GM10248 (cell line): Measurements from ENCODE around the gene GMDS.

Experiments used
- CTCF ChIA-PET: fragments of 300-600 bp; sonication (Branson Sonifier 250); formaldehyde crosslinking; extraction: SDS; loops from one replicate; lab custom pipeline; 2021; ENCODE audit warnings: antibody characterized with exemption; lab: Yijun Ruan, JAX
- POLR2A ChIA-PET: fragments of 350-650 bp; sonication (Branson Sonifier 250); formaldehyde crosslinking; extraction: SDS; loops from one replicate; lab custom pipeline; 2020; ENCODE audit warnings: antibody characterized with exemption; lab: Yijun Ruan, JAX
- DNase-seq: peaks from one replicate; pipeline ENCODE4 v3.0.0; 2012; ENCODE audit errors: extremely low spot score
- TF ChIP-seq, protein P1 (sequence below): IDR thresholded peaks from 2 replicates; pipeline ENCODE4 v1.5.1; 2012; ENCODE audit warnings: mild to moderate bottlenecking, low read depth; ENCODE audit errors: extremely low read depth, missing control alignments, control extremely low read depth

GMDS gene

DNA sequence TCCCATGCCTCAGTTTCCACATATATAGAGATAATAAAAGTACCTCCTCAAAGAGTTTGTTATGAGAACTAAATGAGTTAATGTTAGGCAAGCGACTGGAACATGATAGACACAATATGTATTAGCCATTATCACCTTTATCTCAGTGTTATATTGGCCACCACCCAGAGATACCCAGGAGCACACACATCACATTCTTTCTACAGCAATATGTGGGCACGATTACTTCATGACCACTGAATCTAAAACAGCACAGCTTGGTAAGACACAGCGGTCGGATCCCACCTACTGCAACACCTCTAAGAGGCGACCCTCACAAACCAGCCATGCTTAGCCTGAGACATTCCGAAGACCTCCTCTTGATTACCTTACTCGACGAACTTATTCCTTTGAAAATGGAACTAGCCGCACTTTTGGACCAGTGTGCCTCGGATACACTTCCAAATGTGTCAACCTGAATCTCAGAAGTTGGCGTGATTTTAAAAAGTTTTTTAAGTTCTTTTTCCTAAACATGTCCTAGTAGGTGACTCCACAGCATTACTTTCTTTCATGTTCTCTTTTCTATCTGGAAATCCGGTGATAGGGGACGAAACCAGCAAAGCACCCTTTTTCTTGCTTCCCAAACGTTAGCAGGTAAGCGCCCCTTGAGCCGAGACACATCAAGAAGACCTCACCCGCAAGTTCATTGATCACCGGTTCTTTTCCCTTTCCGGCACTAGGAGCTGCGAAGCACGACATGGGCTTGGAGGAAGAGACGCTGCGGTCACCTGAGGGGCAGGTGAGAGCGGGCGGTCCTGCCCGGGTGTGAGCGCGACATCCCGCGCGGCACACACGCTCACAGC is 923 bp downstream of the GMDS start:
- no peak for DNase-seq
- ChIA-PET POLR2A (no interaction called here), CTCF (no interaction called here)
- TF ChIP-seq, protein P1, sequence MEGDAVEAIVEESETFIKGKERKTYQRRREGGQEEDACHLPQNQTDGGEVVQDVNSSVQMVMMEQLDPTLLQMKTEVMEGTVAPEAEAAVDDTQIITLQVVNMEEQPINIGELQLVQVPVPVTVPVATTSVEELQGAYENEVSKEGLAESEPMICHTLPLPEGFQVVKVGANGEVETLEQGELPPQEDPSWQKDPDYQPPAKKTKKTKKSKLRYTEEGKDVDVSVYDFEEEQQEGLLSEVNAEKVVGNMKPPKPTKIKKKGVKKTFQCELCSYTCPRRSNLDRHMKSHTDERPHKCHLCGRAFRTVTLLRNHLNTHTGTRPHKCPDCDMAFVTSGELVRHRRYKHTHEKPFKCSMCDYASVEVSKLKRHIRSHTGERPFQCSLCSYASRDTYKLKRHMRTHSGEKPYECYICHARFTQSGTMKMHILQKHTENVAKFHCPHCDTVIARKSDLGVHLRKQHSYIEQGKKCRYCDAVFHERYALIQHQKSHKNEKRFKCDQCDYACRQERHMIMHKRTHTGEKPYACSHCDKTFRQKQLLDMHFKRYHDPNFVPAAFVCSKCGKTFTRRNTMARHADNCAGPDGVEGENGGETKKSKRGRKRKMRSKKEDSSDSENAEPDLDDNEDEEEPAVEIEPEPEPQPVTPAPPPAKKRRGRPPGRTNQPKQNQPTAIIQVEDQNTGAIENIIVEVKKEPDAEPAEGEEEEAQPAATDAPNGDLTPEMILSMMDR: no peak

DNA sequence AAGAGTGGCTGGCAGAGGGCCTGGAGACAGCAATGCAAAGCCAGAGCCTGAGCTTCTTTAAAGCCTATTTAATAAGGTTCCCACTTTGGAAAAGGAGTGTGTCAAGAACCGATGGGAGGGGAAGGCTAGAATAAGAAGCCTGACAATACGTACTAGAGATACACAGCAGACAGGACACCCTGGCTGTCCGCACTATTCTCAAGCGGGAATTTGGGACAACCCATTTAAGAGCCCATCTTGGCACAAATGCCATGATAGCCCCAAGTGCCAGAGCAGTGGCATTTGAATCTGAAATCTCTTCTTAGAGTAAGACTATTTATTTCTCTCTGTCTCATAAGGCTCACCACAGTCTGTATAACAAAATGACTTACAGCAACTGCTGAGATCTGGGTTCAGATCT is 3.1 kb downstream of the GMDS start:
- TF ChIP-seq, protein P1: no peak
- ChIA-PET CTCF (interaction anchor here (1.2 kb wide), 1 partner anchor 14 kb away, joined by 3 read pairs; no protein-coding TSS in a partner anchor), POLR2A (no interaction called here)
- no peak for DNase-seq

DNA sequence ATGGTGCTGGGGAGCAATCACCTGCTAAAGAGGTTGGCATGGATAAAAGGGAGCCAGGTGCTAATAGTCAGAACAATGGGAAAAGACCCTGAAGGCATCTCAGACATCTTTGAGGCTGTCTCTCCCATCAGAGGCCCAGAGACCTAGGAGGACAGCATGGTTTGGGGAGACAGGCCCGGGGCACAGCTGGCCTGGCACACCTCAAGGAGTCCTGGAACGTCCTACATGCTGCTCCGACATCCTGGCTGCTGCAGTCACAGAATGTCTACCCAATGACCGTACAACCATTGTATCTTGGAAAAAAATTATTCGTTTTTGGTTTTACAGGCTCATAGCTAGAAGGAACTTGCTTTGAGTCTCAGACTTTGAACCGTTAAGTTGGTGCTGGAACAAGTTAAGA is 4.4 kb downstream of the GMDS start:
- TF ChIP-seq, protein P1: no peak
- ChIA-PET POLR2A (no interaction called here), CTCF (interaction anchor here (1.2 kb wide), 1 partner anchor 13 kb away, joined by 3 read pairs; no protein-coding TSS in a partner anchor)
- no peak for DNase-seq

DNA sequence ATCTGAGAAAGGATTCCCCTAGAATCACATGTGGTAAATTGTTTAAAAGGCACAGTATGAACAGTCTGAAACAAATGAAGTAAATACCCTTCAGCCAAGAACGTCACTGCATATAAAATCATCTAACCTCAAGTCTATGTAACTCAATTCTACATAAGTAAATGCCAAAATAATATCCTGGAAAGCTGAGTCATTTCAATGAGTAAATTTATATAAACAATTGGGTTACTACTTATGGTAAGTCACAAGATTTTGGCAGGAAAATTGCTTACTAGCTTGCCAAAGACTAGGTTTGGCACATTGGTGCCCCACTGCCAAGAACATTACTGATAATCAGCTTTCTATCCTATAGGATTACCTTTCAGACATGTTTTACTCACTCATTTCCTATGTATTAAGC is 8.4 kb downstream of the GMDS start:
- no peak for DNase-seq
- CTCF ChIA-PET: interaction anchor here (1.3 to 3.3 kb wide), 2 partner anchors 9 to 12 kb away, joined by 5 to 10 read pairs; no protein-coding TSS in a partner anchor
- TF ChIP-seq, protein P1: no peak
- POLR2A ChIA-PET: no interaction called here

DNA sequence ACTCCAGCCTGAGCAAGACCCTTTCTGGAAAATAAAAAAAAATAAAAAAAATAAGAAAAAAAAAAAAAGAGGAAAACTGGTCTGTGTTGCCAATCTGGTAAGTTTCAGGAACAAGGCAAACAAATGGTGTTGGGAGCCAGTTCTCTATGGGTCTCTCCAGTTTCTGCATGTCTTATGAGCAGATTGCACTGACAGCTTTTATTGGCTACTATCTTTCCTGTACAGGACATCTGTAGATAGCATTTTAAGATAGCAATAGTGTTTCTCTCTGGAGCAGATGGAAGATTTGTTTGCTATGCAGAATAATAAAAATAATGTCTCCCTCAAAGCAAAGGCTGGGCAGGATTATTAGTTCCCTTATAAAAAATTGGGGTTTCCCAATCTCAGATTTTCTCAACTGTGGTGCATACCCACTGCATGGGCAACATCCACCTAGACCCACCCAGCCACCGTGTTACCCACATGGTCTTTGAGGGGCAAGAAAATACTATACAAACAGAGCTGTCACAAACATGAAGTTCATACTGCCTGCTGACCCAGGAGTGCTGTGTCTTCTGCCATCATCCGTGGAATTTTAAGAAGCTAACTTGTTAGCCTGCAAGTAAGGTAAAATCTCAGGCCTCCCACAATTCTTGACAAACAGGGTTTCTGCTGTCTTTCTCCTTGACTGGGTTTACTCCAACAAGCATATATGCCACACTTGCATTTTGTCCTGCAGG is 9.5 kb downstream of the GMDS start:
- ChIA-PET POLR2A (no interaction called here), CTCF (no interaction called here)
- no peak for DNase-seq
- TF ChIP-seq, protein P1: no peak

DNA sequence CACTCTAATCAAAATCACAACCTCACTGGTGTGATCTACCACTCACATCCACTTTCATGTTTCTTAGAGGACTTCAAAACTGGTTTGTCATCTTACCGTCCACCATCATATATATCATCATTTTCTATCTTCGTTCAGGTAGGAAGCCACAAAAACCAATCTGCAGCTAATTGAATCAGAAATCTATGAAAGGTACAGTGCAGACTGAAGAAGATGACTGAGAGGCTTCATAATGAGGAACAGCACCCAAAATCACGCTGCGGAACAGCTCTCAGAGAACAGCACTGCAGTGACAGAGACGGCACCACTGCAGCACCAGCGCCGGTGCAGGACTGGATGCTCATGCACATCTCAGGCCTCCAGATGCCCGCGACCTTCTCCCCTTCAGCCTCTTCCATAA is 13.0 kb downstream of the GMDS start:
- TF ChIP-seq, protein P1: no peak
- CTCF ChIA-PET: interaction anchor here (1.0 kb wide), 1 partner anchor 19 kb away, joined by 3 read pairs; no protein-coding TSS in a partner anchor
- POLR2A ChIA-PET: no interaction called here
- peak; percentile 47 for DNase-seq
